ENCODE measurements around the gene ANTXR2.

Gene ANTXR2

DNA sequence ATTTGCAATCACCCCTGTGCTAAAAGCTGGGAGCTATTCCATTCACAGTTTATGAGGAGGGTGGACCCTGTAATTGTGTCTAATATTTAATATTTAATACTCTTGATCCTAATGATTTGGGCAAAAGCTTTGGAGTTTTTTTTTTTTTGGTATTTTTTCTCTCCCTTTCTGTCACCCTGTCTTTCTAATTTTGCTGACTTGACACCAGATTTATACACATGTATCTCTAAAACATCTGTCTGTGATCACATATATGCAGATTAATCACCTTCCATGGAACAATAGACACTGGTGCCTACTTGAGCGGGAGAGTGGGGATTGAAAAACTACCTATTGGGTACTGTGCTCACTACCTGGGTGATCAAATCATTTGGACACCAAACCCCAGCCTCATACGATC, 18.7 kb upstream of the ANTXR2 start:
- DNase-seq (ENCODE audit: low spot score): no peak
- TF ChIP-seq, protein P1, sequence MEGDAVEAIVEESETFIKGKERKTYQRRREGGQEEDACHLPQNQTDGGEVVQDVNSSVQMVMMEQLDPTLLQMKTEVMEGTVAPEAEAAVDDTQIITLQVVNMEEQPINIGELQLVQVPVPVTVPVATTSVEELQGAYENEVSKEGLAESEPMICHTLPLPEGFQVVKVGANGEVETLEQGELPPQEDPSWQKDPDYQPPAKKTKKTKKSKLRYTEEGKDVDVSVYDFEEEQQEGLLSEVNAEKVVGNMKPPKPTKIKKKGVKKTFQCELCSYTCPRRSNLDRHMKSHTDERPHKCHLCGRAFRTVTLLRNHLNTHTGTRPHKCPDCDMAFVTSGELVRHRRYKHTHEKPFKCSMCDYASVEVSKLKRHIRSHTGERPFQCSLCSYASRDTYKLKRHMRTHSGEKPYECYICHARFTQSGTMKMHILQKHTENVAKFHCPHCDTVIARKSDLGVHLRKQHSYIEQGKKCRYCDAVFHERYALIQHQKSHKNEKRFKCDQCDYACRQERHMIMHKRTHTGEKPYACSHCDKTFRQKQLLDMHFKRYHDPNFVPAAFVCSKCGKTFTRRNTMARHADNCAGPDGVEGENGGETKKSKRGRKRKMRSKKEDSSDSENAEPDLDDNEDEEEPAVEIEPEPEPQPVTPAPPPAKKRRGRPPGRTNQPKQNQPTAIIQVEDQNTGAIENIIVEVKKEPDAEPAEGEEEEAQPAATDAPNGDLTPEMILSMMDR (IDR thresholded peaks at IDR 0.05): no peak
- H3K4me3 ChIP-seq: no peak overlapping the region
- H3K27ac ChIP-seq: no peak overlapping the region

DNA sequence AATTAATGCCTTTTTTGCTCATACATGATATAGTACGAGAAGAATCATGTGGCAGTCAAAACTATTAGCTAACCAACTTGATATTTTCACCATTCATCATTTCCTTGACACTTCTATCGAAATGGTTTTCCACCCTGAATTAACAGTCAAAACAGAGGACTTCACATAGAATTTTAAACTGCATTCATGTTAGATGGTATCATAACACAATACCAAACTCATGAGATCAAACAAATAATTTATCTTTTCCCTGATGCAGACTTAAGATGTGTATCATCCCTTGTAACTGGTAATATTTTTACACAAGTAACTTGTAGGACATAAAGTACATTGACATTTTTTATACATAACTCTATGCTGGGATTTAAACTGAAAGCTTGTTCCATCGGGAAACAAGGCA, 18.2 kb upstream of the ANTXR2 start:
- no peak overlapping the region for H3K27ac ChIP-seq
- TF ChIP-seq, protein P1 (IDR thresholded peaks at IDR 0.05): no peak
- DNase-seq (ENCODE audit: low spot score): no peak
- no peak overlapping the region for H3K4me3 ChIP-seq

- H3K4me3 ChIP-seq: no peak overlapping the region
- no peak for DNase-seq (ENCODE audit: low spot score)
- H3K27ac ChIP-seq: no peak overlapping the region
- TF ChIP-seq, protein P1 (IDR thresholded peaks at IDR 0.05): no peak
Measured at GRCh38 chr4:80090090-80090489, 17.1 kb upstream of the ANTXR2 start.

DNA sequence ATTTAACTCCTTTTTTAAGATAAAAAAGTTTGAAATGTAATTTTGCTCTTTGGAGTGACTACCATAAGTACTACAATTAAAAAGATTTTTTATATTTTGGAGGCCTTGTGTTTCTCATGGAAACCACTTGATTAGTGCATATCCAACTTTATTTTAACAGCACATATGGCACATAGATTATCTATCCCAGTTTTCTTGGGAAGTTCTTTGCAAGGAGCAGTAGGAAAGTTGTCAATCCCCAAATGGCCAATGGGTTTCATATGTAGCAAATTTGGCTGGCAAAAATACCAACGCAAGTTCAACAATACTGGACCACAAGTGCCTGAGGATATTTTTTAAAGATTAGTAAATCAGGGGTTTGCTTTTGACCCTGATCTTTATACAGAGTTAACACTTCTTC, 15.4 kb upstream of the ANTXR2 start:
- TF ChIP-seq, protein P1 (IDR thresholded peaks at IDR 0.05): no peak
- H3K4me3 ChIP-seq: no peak overlapping the region
- H3K27ac ChIP-seq: no peak overlapping the region
- DNase-seq (ENCODE audit: low spot score): no peak

DNA sequence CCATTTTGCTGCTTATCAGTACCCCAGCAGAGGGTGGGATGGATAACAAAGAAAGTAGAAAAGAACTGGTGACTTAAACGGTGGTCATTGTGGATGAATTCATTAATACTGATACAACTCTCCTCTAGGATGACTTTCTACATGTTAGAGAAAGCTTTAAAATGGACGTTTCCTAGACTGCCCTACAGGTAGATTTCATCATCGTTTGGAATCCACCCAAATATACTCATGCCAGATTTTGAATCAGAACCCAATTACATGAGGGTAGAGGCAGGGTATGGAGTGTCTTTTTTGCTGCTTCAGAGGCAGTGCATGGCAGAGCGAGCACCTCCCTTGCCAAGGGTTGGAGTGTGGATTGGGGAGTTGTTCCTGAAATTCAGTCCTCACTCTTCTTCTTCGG, 13.3 kb upstream of the ANTXR2 start:
- no peak for DNase-seq (ENCODE audit: low spot score)
- TF ChIP-seq, protein P1 (IDR thresholded peaks at IDR 0.05): no peak
- Histone ChIP-seq H3K4me3 (no peak overlapping the region), H3K27ac (no peak overlapping the region)

DNA sequence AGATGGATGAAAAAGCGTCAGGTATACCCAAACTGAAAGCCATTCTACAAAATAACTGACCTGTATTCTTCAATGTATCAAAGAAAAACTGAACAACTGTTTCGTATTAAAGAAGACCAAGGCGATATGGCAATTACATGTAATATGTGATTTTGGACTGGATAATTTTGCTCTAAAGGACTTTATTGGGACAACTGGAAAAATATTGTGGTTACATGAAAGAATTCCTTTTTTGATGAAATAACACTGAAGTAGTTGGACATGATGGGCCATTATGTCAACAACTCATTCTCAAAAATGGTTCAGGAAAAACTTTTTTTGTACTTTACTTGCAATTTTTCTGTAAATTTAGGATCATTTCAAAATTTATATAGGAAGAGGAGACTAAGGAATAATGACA, 12.1 kb upstream of the ANTXR2 start:
- H3K27ac ChIP-seq: no peak overlapping the region
- TF ChIP-seq, protein P1 (IDR thresholded peaks at IDR 0.05): no peak
- no peak overlapping the region for H3K4me3 ChIP-seq
- no peak for DNase-seq (ENCODE audit: low spot score)

GRCh38 chr4:80082693-80083092, 9.7 kb upstream of the ANTXR2 start:
- Histone ChIP-seq H3K4me3 (no peak overlapping the region), H3K27ac (no peak overlapping the region)
- no peak for DNase-seq (ENCODE audit: low spot score)
- TF ChIP-seq, protein P1 (IDR thresholded peaks at IDR 0.05): no peak

Data from coronary artery (tissue), 2 donors.